BLaER1 (cell line): ENCODE data around the gene LGR6.

Source experiments
- H3K27ac ChIP-seq: shearing (Covaris generic); formaldehyde crosslinking; 2 replicates; pipeline ENCODE4 v1.8.1; 2022
- H3K27me3 ChIP-seq: shearing (Covaris generic); formaldehyde crosslinking; 2 replicates; pipeline ENCODE4 v1.8.1; 2022
- H3K36me3 ChIP-seq: shearing (Covaris generic); formaldehyde crosslinking; 2 replicates; pipeline ENCODE4 v1.8.1; 2022
- H3K4me1 ChIP-seq: shearing (Covaris generic); formaldehyde crosslinking; 2 replicates; pipeline ENCODE4 v1.8.1; 2022
- H3K4me2 ChIP-seq: shearing (Covaris generic); formaldehyde crosslinking; 2 replicates; pipeline ENCODE4 v1.8.1; 2022
- H3K4me3 ChIP-seq: shearing (Covaris generic); formaldehyde crosslinking; 2 replicates; pipeline ENCODE4 v1.8.1; 2022
- H3K9ac ChIP-seq: shearing (Covaris generic); formaldehyde crosslinking; 2 replicates; pipeline ENCODE4 v1.8.1; 2022
- H3K9me3 ChIP-seq: shearing (Covaris generic); formaldehyde crosslinking; 2 replicates; pipeline ENCODE4 v1.8.1; 2022
- H4K20me1 ChIP-seq: shearing (Covaris generic); formaldehyde crosslinking; 2 replicates; pipeline ENCODE4 v1.8.1; 2022
- Cebpa-rat ChIP-seq: shearing (Covaris generic); IDR thresholded peaks from 2 replicates; pipeline ENCODE4 v1.8.1; 2022

LGR6 gene

GRCh38 chr1:202365092-202365815 lies 171.7 kb downstream of the LGR6 start:
- H3K36me3 ChIP-seq, result no peaks in the 10 kb centered on the region
- no peaks in the 10 kb centered on the region for H3K27me3 ChIP-seq
- H3K4me3 ChIP-seq, result no peak overlapping the region
- H4K20me1 ChIP-seq, result no peaks in the 10 kb centered on the region
- H3K4me2 ChIP-seq, result no peak overlapping the region
- H3K4me1 ChIP-seq, result peaks cover 7% of the 10 kb centered on the region
- H3K27ac ChIP-seq, result no peak overlapping the region
- TF ChIP-seq Cebpa-rat, result no peak
- no peak overlapping the region for H3K9ac ChIP-seq
- no peaks in the 10 kb centered on the region for H3K9me3 ChIP-seq

- TF ChIP-seq Cebpa-rat, result no peak
- Histone ChIP-seq H3K4me1 (peaks cover 7% of the 10 kb centered on the region), H3K4me2 (no peak overlapping the region), H3K27me3 (no peaks in the 10 kb centered on the region), H3K9me3 (no peaks in the 10 kb centered on the region), H3K27ac (no peak overlapping the region), H3K9ac (no peak overlapping the region), H4K20me1 (no peaks in the 10 kb centered on the region), H3K4me3 (no peak overlapping the region), H3K36me3 (no peaks in the 10 kb centered on the region)
Measured at GRCh38 chr1:202367271-202367670, 173.7 kb downstream of the LGR6 start.
